Hepatocyte (in vitro differentiated cells): Measurements from ENCODE around the gene RARG. TPM values are rescaled to one million over a fixed set of nuclear protein-coding genes. Genes with fewer than 3 reads are reported as not detected.
A peak's percentile ranks its signal among the peaks of the same experiment; 100 is the strongest.

Experiments used
- DNase-seq: peaks from one replicate; pipeline ENCODE4 v3.0.0-alpha.2; 2016; ENCODE audit warnings: low spot score
- H2AFZ ChIP-seq: fragments of 200-600 bp; sonication (generic); 2 replicates; pipeline ENCODE4 v1.6.0; 2016; ENCODE audit warnings: antibody characterized with exemption, mild to moderate bottlenecking
- H3K27ac ChIP-seq: fragments of 200-600 bp; sonication (generic); 2 replicates; pipeline ENCODE4 v1.5.1; 2016; ENCODE audit warnings: mild to moderate bottlenecking
- H3K27me3 ChIP-seq: fragments of 200-600 bp; sonication (generic); 2 replicates; pipeline ENCODE4 v1.6.1; 2016
- H3K36me3 ChIP-seq: fragments of 200-600 bp; sonication (generic); replicated peaks from 2 replicates; pipeline ENCODE4 v1.5.1; 2016; ENCODE audit warnings: low read depth; ENCODE audit not compliant: insufficient read depth
- H3K4me1 ChIP-seq: fragments of 200-600 bp; sonication (generic); 2 replicates; pipeline ENCODE4 v1.5.1; 2016; ENCODE audit warnings: mild to moderate bottlenecking, moderate library complexity; ENCODE audit not compliant: insufficient read depth
- H3K4me2 ChIP-seq: fragments of 200-600 bp; sonication (generic); 2 replicates; pipeline ENCODE4 v1.6.0; 2016
- H3K4me3 ChIP-seq: fragments of 200-600 bp; sonication (generic); 2 replicates; pipeline ENCODE4 v1.5.1; 2016; ENCODE audit warnings: mild to moderate bottlenecking
- H3K79me2 ChIP-seq: fragments of 200-600 bp; sonication (generic); 2 replicates; pipeline ENCODE4 v1.6.0; 2017; ENCODE audit warnings: mild to moderate bottlenecking
- H3K9me2 ChIP-seq: fragments of 200-600 bp; sonication (generic); replicated peaks from 2 replicates; pipeline ENCODE4 v1.6.0; 2017; ENCODE audit warnings: mild to moderate bottlenecking; ENCODE audit not compliant: insufficient read depth
- H3K9me3 ChIP-seq: fragments of 200-600 bp; sonication (generic); 2 replicates; pipeline ENCODE4 v1.5.1; 2016; ENCODE audit warnings: low read depth, mild to moderate bottlenecking
- H4K20me1 ChIP-seq: fragments of 200-600 bp; sonication (generic); 2 replicates; pipeline ENCODE4 v1.6.0; 2016; ENCODE audit warnings: mild to moderate bottlenecking; ENCODE audit not compliant: insufficient read depth, poor library complexity, severe bottlenecking
- CTCF ChIP-seq: fragments of 200-600 bp; sonication (generic); IDR thresholded peaks from 2 replicates; pipeline ENCODE4 v1.5.1; 2016; ENCODE audit warnings: antibody characterized with exemption, mild to moderate bottlenecking; ENCODE audit not compliant: poor library complexity
- EZH2 ChIP-seq: fragments of 200-600 bp; sonication (generic); IDR thresholded peaks from 2 replicates; pipeline ENCODE4 v1.6.1; 2016; ENCODE audit warnings: antibody characterized with exemption, mild to moderate bottlenecking, borderline replicate concordance
- EZH2phosphoT487 ChIP-seq: fragments of 200-600 bp; sonication (generic); IDR thresholded peaks from one replicate; pipeline ENCODE4 v1.6.1; 2018; ENCODE audit warnings: antibody characterized with exemption, mild to moderate bottlenecking, low read depth, moderate library complexity; ENCODE audit not compliant: unreplicated experiment, severe bottlenecking
- WGBS: methylation state at CpG from one replicate; pipeline ENCODE4 v1.1.6; 2016; ENCODE audit warnings: low lambda C conversion rate; ENCODE audit errors: missing lambda C conversion rate; 5-methylcytosine and 5-hydroxymethylcytosine counted together
- polyA plus RNA-seq: library from polyadenylated mRNA; unstranded; fragments of >200 nt; fragmentation: Nextera tagmentation; extraction: Ambion mirVana; gene quantifications from 2 replicates; pipeline ENCODE4 v1.2.1, GENCODE V29; 2016
- total RNA-seq: library from RNA; depleted of rRNA; stranded (reverse); fragments of >200 nt; gene quantifications from 2 replicates; pipeline ENCODE4 v1.2.3, GENCODE V29; 2014

The RARG gene
- total and polyA plus RNA-seq, 2 experiments from 2014 or later, result 20.9 to 28.1 TPM

DNA sequence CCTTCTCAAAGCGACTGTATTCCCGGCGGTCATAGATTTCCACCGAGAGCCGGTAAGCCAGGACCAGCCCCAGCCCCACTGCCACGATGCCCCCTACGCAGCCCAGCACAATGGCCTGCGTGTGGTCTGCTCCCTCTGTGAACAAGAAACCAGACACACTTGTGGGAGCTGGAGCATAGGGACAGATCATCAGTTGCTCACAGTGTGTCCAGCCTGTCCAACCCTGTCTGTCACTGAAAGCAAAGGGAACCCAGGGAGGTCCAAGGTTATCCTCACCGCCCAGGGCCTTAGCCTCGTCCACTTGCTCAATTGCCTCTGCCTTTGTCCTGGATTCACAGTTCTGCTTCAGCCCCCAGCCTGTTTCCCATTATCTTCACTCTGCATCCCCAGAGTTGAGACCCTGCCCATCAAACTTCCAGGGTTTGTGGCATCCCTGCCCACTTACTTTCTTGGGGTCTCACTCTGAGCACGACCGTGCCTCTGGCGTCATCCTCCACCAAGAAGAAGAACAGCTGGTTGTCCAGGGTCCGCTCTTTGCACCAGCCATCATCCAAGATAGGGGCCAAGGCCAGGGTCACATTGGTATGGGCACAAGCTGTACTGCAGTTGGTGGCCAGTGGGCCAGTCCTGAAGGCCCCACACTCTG lies 40.0 kb downstream of the RARG start:
- Histone ChIP-seq H3K4me2 (no peak overlapping the region), H4K20me1 (no peaks in the 10 kb centered on the region), H2AFZ (no peak overlapping the region), H3K9me3 (no peaks in the 10 kb centered on the region), H3K27ac (no peak overlapping the region), H3K36me3 (no peaks in the 10 kb centered on the region), H3K27me3 (no peaks in the 10 kb centered on the region), H3K79me2 (no peaks in the 10 kb centered on the region), H3K4me3 (no peak overlapping the region), H3K9me2 (no peaks in the 10 kb centered on the region), H3K4me1 (no peaks in the 10 kb centered on the region)
- no peak for DNase-seq
- TF ChIP-seq EZH2phosphoT487 (no peak), CTCF (no peak), EZH2 (no peak)
- 98% methylated on average over 14 of the region's 14 CpGs for WGBS

DNA sequence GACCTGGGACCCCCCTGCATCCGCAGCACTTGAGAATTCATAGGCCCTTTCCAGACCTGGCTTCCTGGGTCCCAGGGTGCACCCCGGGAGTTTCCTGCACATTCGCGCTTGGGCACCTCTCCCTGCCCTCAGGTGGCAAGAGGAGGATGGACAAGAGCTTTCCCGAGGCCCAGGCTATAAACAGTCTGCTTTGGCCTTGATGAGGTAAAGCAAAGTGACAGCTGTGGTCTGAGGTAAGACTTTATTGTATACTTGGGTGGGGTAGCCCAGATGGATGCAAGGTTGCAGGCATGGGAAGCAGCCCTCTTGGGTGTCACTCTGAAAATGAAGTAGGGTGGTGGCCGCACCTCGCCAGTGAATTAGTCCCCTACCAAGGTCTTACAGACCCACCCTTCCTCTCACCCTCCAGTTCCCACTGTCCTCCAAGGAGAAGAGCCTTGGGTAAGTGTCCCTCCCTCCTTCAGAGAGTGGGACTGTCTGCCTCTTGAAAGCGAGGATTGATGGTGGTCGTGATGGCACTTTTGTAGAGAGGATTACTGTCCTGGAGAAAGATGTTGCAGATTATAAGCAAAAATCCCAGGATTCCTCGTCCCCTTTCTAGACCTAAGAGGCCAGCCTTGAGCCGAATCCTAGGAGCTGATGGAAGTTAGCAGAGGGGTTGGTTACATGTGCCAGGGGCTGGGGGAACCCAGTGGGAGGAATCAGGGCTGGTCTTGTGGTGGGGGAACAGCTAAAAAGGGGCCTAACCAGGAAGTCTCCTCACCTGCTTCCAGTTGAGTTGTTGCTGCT lies 40.7 kb downstream of the RARG start:
- WGBS, result 93% methylated on average over 11 of the region's 11 CpGs
- no peak for TF ChIP-seq EZH2
- no peak for TF ChIP-seq CTCF
- no peak for TF ChIP-seq EZH2phosphoT487
- Histone ChIP-seq H3K9me3 (no peaks in the 10 kb centered on the region), H3K79me2 (no peaks in the 10 kb centered on the region), H2AFZ (no peak overlapping the region), H3K36me3 (no peaks in the 10 kb centered on the region), H3K27ac (no peak overlapping the region), H3K4me3 (no peak overlapping the region), H3K4me2 (no peak overlapping the region), H3K27me3 (no peaks in the 10 kb centered on the region), H4K20me1 (no peaks in the 10 kb centered on the region), H3K4me1 (no peaks in the 10 kb centered on the region), H3K9me2 (no peaks in the 10 kb centered on the region)
- no peak for DNase-seq

- H2AFZ ChIP-seq, result no peak overlapping the region
- no peaks in the 10 kb centered on the region for H3K27me3 ChIP-seq
- H3K9me3 ChIP-seq, result no peaks in the 10 kb centered on the region
- H3K36me3 ChIP-seq, result no peaks in the 10 kb centered on the region
- H3K4me2 ChIP-seq, result no peak overlapping the region
- TF ChIP-seq EZH2 (no peak), CTCF (peak; percentile 72)
- no peaks in the 10 kb centered on the region for H3K9me2 ChIP-seq
- no peaks in the 10 kb centered on the region for H3K4me1 ChIP-seq
- DNase-seq, result peak; percentile 83
- 55% methylated on average over 14 of the region's 14 CpGs for WGBS
- no peak overlapping the region for H3K27ac ChIP-seq
- H3K79me2 ChIP-seq, result peaks cover 2% of the 10 kb centered on the region
- H4K20me1 ChIP-seq, result peaks cover under 1% of the 10 kb centered on the region
- no peak overlapping the region for H3K4me3 ChIP-seq
These were observed 41.8 kb downstream of the RARG start for GRCh38 chr12:53190108-53190729.
